GM23338 (cell line): ENCODE results near the gene MSL3. TPM values are rescaled to one million over a fixed set of nuclear protein-coding genes. Genes with fewer than 3 reads are reported as not detected.

Experiments used
- ATAC-seq: fragments of 200-7000 bp; cut with Tn5 transposase; 3 replicates; pipeline ENCODE4 v1.9.1; 2020
- DNase-seq: peaks from one replicate; pipeline ENCODE4 v3.0.0-alpha.2; 2015; ENCODE audit warnings: low spot score
- H2AFZ ChIP-seq: fragments of 200-600 bp; sonication (generic); 2 replicates; pipeline ENCODE4 v1.8.0; 2016; ENCODE audit warnings: antibody characterized with exemption, mild to moderate bottlenecking, moderate library complexity
- H3F3A ChIP-seq: fragments of 200-600 bp; sonication (generic); replicated peaks from 2 replicates; pipeline ENCODE4 v1.8.0; 2017; ENCODE audit warnings: antibody characterized with exemption, mixed run types, low read depth
- H3K27ac ChIP-seq: fragments of 200-600 bp; sonication (generic); 2 replicates; pipeline ENCODE4 v1.6.1; 2016; ENCODE audit warnings: low read depth
- H3K27me3 ChIP-seq: fragments of 200-600 bp; sonication (generic); 2 replicates; pipeline ENCODE4 v1.8.0; 2016; ENCODE audit warnings: mild to moderate bottlenecking, mixed run types, moderate library complexity; ENCODE audit not compliant: insufficient read depth
- H3K36me3 ChIP-seq: fragments of 200-600 bp; sonication (generic); 2 replicates; pipeline ENCODE4 v1.8.0; 2016; ENCODE audit warnings: mild to moderate bottlenecking; ENCODE audit not compliant: insufficient read depth
- H3K4me1 ChIP-seq: fragments of 200-600 bp; sonication (generic); 2 replicates; pipeline ENCODE4 v1.8.0; 2016; ENCODE audit warnings: mild to moderate bottlenecking, moderate library complexity; ENCODE audit not compliant: insufficient read depth
- H3K4me2 ChIP-seq: fragments of 200-600 bp; sonication (generic); 2 replicates; pipeline ENCODE4 v1.7.1; 2017; ENCODE audit warnings: mixed run types
- H3K4me3 ChIP-seq: fragments of 200-600 bp; sonication (generic); 2 replicates; pipeline ENCODE4 v1.6.1; 2016; ENCODE audit warnings: mixed run types
- H3K79me2 ChIP-seq: fragments of 200-600 bp; sonication (generic); replicated peaks from 2 replicates; pipeline ENCODE4 v1.8.0; 2017; ENCODE audit warnings: mild to moderate bottlenecking; ENCODE audit not compliant: insufficient read depth
- H3K9me2 ChIP-seq: fragments of 200-600 bp; sonication (generic); 2 replicates; pipeline ENCODE4 v1.8.0; 2017; ENCODE audit not compliant: insufficient read depth
- H4K20me1 ChIP-seq: fragments of 200-600 bp; sonication (generic); replicated peaks from 2 replicates; pipeline ENCODE4 v1.8.0; 2017; ENCODE audit warnings: mild to moderate bottlenecking; ENCODE audit not compliant: insufficient read depth
- H3K27ac Mint-ChIP-seq: 2 replicates; pipeline ENCODE4 v1.8.0; 2020; ENCODE audit warnings: inconsistent platforms, mild to moderate bottlenecking, moderate library complexity, mixed read lengths
- H3K27me3 Mint-ChIP-seq: 3 replicates; pipeline ENCODE4 v1.8.0; 2022; ENCODE audit warnings: low read depth, mild to moderate bottlenecking, moderate library complexity, mixed read lengths, inconsistent platforms; ENCODE audit not compliant: insufficient read depth, poor library complexity
- H3K36me3 Mint-ChIP-seq: 3 replicates; pipeline ENCODE4 v1.8.0; 2021; ENCODE audit warnings: low read depth, mild to moderate bottlenecking, inconsistent platforms, moderate library complexity, mixed read lengths
- H3K4me1 Mint-ChIP-seq: 3 replicates; pipeline ENCODE4 v1.8.0; 2020; ENCODE audit warnings: mild to moderate bottlenecking, inconsistent platforms, mixed read lengths
- H3K4me3 Mint-ChIP-seq: 3 replicates; pipeline ENCODE4 v1.8.0; 2021; ENCODE audit warnings: moderate library complexity, mild to moderate bottlenecking, inconsistent platforms, mixed read lengths
- H3K9me3 Mint-ChIP-seq: 3 replicates; pipeline ENCODE4 v1.8.0; 2020; ENCODE audit warnings: moderate library complexity, mild to moderate bottlenecking, inconsistent platforms, mixed read lengths
- CTCF ChIP-seq, 2 experiments: fragments of 200-600 bp in 1 of 2; sonication (generic) in 1 of 2; conservative IDR thresholded peaks; 2 replicates each; pipeline versions ENCODE4 v1.5.1 to v1.6.1; 2016 to 2017; ENCODE audit warnings: antibody characterized with exemption in 2 of 2, low read depth in 2 of 2, mild to moderate bottlenecking in 2 of 2, moderate library complexity in 1 of 2
- EZH2phosphoT487 ChIP-seq: fragments of 200-600 bp; sonication (generic); IDR thresholded peaks from one replicate; pipeline ENCODE4 v1.8.1; 2018; ENCODE audit warnings: antibody characterized with exemption; ENCODE audit not compliant: unreplicated experiment
- NANOG ChIP-seq: IDR thresholded peaks from 2 replicates; pipeline ENCODE4 v1.6.1; 2016; ENCODE audit warnings: antibody characterized with exemption, borderline replicate concordance
- STAT1 ChIP-seq: IDR thresholded peaks from one replicate; pipeline ENCODE4 v1.6.1; 2016; ENCODE audit warnings: antibody characterized with exemption; ENCODE audit not compliant: unreplicated experiment
- ZNF114 ChIP-seq: fragments of 250-450 bp; sonication (Bioruptor Pico); IDR thresholded peaks from 2 replicates; pipeline ENCODE4 v1.5.0; 2020; ENCODE audit warnings: mild to moderate bottlenecking, moderate library complexity
- ZNF331 ChIP-seq: fragments of 250-450 bp; sonication (Bioruptor Pico); IDR thresholded peaks from 2 replicates; pipeline ENCODE4 v1.5.0; 2020; ENCODE audit warnings: low read depth, mild to moderate bottlenecking, moderate library complexity
- ZNF462 ChIP-seq: fragments of 250-450 bp; sonication (Bioruptor Pico); IDR thresholded peaks from 2 replicates; pipeline ENCODE4 v1.5.0; 2020; ENCODE audit warnings: mild to moderate bottlenecking, moderate library complexity
- polyA plus RNA-seq: library from polyadenylated mRNA; unstranded; fragments of >200 nt; fragmentation: Nextera tagmentation; extraction: Ambion mirVana; gene quantifications from 2 replicates; pipeline ENCODE4 v1.2.1, GENCODE V29; 2016
- total RNA-seq: library from RNA; depleted of rRNA; stranded (reverse); fragments of >200 nt; shearing (Covaris generic); gene quantifications from 2 replicates; pipeline ENCODE4 v1.2.3, GENCODE V29; 2014
- TF ChIP-seq, protein P1 (sequence below): IDR thresholded peaks from 2 replicates; pipeline ENCODE4 v1.6.1; 2016; ENCODE audit warnings: antibody characterized with exemption

Gene MSL3
- total and polyA plus RNA-seq, 2 experiments from 2014 or later: 13.9 to 18.9 TPM

DNA sequence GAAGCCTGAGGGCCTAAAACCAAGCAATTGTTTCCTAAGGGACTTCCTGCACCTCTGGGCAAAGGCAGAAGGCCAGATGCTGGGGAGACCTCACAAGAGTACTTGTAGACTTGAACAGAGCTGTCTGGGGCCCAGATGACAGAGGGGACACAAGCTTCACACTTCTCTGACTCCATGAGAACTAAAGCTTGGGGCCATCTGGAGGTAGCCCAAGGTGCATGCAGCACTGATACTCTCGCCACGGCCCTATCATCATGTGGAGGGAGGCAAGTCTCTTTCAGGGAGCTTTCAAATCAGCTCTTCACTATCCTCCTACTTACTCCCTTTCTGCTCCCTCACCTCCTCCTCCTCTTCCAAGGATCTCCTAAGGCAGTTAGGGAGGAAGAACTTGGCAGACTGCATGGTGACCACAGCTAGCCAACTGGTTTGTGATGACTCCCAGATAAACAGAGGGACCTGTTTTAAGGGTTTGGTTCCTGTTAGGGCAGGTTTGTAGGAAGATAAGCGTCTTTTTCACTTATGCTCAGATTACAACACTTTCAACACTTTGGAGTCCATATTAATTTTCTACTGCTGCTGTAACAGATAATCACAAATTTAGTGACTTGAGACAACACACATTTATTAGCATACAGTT, 23.8 kb downstream of the MSL3 start (continued):
- TF ChIP-seq ZNF462 (CRISPR knock-in tag): no peak

- no peaks in the 10 kb centered on the region for H4K20me1 ChIP-seq
- H3K36me3 Mint-ChIP-seq: no peaks in the 10 kb centered on the region
- no peak for TF ChIP-seq ZNF114 (CRISPR knock-in tag)
- no peak for TF ChIP-seq ZNF331
- TF ChIP-seq CTCF (conservative IDR thresholded peaks at IDR 0.05; ENCODE audit: low read depth in 2 of 2): no peak
- no peak for TF ChIP-seq EZH2phosphoT487
- no peak for TF ChIP-seq NANOG
- TF ChIP-seq STAT1: no peak
- TF ChIP-seq, protein P1, sequence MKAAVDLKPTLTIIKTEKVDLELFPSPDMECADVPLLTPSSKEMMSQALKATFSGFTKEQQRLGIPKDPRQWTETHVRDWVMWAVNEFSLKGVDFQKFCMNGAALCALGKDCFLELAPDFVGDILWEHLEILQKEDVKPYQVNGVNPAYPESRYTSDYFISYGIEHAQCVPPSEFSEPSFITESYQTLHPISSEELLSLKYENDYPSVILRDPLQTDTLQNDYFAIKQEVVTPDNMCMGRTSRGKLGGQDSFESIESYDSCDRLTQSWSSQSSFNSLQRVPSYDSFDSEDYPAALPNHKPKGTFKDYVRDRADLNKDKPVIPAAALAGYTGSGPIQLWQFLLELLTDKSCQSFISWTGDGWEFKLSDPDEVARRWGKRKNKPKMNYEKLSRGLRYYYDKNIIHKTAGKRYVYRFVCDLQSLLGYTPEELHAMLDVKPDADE: no peak
- H3F3A ChIP-seq: no peaks in the 10 kb centered on the region
- DNase-seq (no peak), ATAC-seq (no peak)
- no peak overlapping the region for H3K4me2 ChIP-seq
- H3K4me3 Mint-ChIP-seq: no peak overlapping the region
- H3K27me3 ChIP-seq: no peaks in the 10 kb centered on the region
- no peaks in the 10 kb centered on the region for H3K4me1 ChIP-seq
- H3K27ac Mint-ChIP-seq: no peak overlapping the region
- no peak overlapping the region for H3K27ac ChIP-seq
- H2AFZ ChIP-seq: no peak overlapping the region
- H3K79me2 ChIP-seq: no peaks in the 10 kb centered on the region
- no peaks in the 10 kb centered on the region for H3K9me2 ChIP-seq
- H3K27me3 Mint-ChIP-seq: no peaks in the 10 kb centered on the region
- no peaks in the 10 kb centered on the region for H3K36me3 ChIP-seq
- no peak overlapping the region for H3K4me3 ChIP-seq
- no peaks in the 10 kb centered on the region for H3K9me3 Mint-ChIP-seq
- H3K4me1 Mint-ChIP-seq: no peaks in the 10 kb centered on the region
These were observed 26.5 kb downstream of the MSL3 start for GRCh38 chrX:11784543-11784942.
